Right lobe of liver (tissue), 6 donors: ENCODE results near the gene CEP76. TPM values are rescaled to one million over a fixed set of nuclear protein-coding genes. Genes with fewer than 3 reads are reported as not detected.

Source experiments
- ATAC-seq, 4 donors: fragments of 200-7000 bp; cut with Tn5 transposase; one replicate each; pipeline ENCODE4 v1.9.1; 2020; ENCODE audit warnings: mild to moderate bottlenecking in 4 of 4, moderate library complexity in 4 of 4
- DNase-seq, 3 donors: peaks; one replicate each; pipeline ENCODE4 v3.0.0-alpha.2; 2020
- H3K27ac ChIP-seq, 3 donors: fragments of 200-600 bp; one replicate each; pipeline ENCODE4 v1.8.0; 2022
- H3K27me3 ChIP-seq, 2 donors: fragments of 200-600 bp; one replicate each; pipeline ENCODE4 v1.8.0; 2022
- H3K36me3 ChIP-seq, 4 donors: fragments of 200-600 bp; sonication (generic) in 1 of 4; one replicate each; pipeline versions ENCODE4 v1.5.1 to v1.8.0; 2017 to 2022; ENCODE audit warnings: control low read depth in 1 of 4
- H3K4me1 ChIP-seq, 4 donors: fragments of 200-600 bp; sonication (generic) in 1 of 4; one replicate each; pipeline versions ENCODE4 v1.5.1 to v1.8.0; 2017 to 2022; ENCODE audit warnings: control low read depth in 1 of 4
- H3K4me3 ChIP-seq, 3 donors: fragments of 200-600 bp; one replicate each; pipeline ENCODE4 v1.8.0; 2022
- H3K9me3 ChIP-seq, 4 donors: fragments of 200-600 bp; sonication (generic) in 1 of 4; one replicate each; pipeline versions ENCODE4 v1.5.1 to v1.8.0; 2017 to 2022; ENCODE audit warnings: control low read depth in 1 of 4
- CTCF ChIP-seq, 4 donors: fragments of 200-600 bp in 3 of 4; fragments of 450-650 bp in 1 of 4; IDR thresholded peaks; one replicate each; pipeline versions ENCODE4 v1.5.1 to v1.8.0; 2016 to 2022; ENCODE audit warnings: antibody characterized with exemption in 4 of 4, mild to moderate bottlenecking in 2 of 4
- POLR2A ChIP-seq: fragments of 450-650 bp; IDR thresholded peaks from one replicate; pipeline ENCODE4 v1.6.1; 2017; ENCODE audit warnings: antibody characterized with exemption, mild to moderate bottlenecking
- WGBS: methylation state at CpG from one replicate; pipeline ENCODE4 v1.1.6; 2018; ENCODE audit warnings: low coverage, low lambda C conversion rate; ENCODE audit not compliant: insufficient coverage; ENCODE audit errors: missing lambda C conversion rate; 5-methylcytosine and 5-hydroxymethylcytosine counted together
- intact Hi-C, 2 donors: fragments of 100-400 bp; cut with DNase I; formaldehyde crosslinking; loops; one replicate each; pipeline versions ENCODE4 v1.11.2 to v1.14.1; 2022
- total RNA-seq, 6 experiments: library from RNA; depleted of rRNA in 2 of 6; stranded (reverse); fragments of >200 nt in 2 of 6; fragmentation: NEBNext Ultra II Directional in 3 of 6; extraction: Animal tissue kit (Norgen Biotek cat#: 25700) in 3 of 6; gene quantifications; one replicate each; pipeline versions ENCODE4 v1.1.0 to v1.2.4, GENCODE V29; 2016 to 2023
- donor health status: DM: no; HTN: yes; CAD: no.
- donor health status: DM: no; HTN: no; CAD: no.
- donor health status: DM: no; HTN: no; CAD: no.
- donor health status: DM: no; HTN: yes; CAD: no.
- donor health status: DM: no; HTN: yes; CAD: no.

CEP76 gene
- total RNA-seq, 6 experiments from 2014 or later = 2.1 to 5.6 (median 3.7) TPM

DNA sequence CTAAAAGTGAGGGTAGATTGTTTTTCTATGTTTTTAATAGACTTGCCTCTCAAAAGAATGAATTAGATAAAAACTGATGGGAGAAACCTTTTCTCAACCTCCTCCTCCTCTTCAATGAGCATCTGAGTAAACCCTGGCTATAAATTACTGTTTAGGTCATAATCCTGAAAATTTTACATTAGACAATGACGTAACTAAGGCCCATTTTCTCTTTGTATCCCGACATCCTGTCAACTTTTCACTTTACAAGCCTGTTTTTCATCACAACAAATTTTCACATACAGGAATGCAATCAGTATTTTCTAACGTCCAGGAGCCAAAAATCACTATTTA lies 46.0 kb downstream of the CEP76 start:
- Histone ChIP-seq H3K27me3 (peaks cover 0 to 11% of the 10 kb centered on the region in 2 donors), H3K36me3 (no peaks in the 10 kb centered on the region), H3K4me3 (peak overlapping the region; percentile 56 to 74 (median 60)), H3K27ac (peak overlapping the region; percentile 67 to 91 (median 83)), H3K4me1 (peaks cover 0 to 5% (median 0%) of the 10 kb centered on the region in 4 donors), H3K9me3 (no peaks in the 10 kb centered on the region)
- TF ChIP-seq CTCF (IDR thresholded peaks at IDR 0.05) (no peak), POLR2A (no peak)
- no peak for DNase-seq
- no peak for ATAC-seq
- intact Hi-C loops = no loop called here
- WGBS = 37% methylated on average over 3 of the region's 3 CpGs

DNA sequence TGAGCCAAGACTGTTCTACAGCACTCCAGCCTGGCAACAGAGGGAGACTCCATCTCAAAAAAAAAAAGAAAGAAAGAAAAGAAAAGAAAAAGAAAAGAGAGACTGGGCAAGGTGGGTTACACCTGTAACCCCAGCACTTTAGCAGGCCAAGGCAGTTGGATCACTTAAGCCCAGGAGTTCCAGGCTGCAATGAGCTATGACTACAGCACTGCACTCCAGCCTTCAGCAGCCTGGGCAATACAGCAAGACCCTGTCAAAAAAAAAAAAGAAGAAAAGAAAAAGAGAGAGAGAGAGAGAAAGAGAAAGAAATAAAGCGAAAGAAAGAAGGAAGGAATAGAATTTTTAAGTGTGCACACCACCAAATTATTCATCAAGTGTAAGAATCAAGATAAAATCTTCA lies 47.6 kb downstream of the CEP76 start:
- no peak overlapping the region for H3K27ac ChIP-seq
- no peaks in the 10 kb centered on the region for H3K9me3 ChIP-seq
- H3K4me1 ChIP-seq = peaks cover 0 to 5% (median 0%) of the 10 kb centered on the region in 4 donors
- H3K27me3 ChIP-seq = peaks cover 0 to 11% of the 10 kb centered on the region in 2 donors
- ATAC-seq = no peak
- WGBS = 100% methylated on average over 1 of the region's 1 CpG
- no peak overlapping the region for H3K4me3 ChIP-seq
- no peaks in the 10 kb centered on the region for H3K36me3 ChIP-seq
- TF ChIP-seq POLR2A = no peak
- TF ChIP-seq CTCF (IDR thresholded peaks at IDR 0.05) = no peak
- intact Hi-C loops = no loop called here
- DNase-seq = no peak

DNA sequence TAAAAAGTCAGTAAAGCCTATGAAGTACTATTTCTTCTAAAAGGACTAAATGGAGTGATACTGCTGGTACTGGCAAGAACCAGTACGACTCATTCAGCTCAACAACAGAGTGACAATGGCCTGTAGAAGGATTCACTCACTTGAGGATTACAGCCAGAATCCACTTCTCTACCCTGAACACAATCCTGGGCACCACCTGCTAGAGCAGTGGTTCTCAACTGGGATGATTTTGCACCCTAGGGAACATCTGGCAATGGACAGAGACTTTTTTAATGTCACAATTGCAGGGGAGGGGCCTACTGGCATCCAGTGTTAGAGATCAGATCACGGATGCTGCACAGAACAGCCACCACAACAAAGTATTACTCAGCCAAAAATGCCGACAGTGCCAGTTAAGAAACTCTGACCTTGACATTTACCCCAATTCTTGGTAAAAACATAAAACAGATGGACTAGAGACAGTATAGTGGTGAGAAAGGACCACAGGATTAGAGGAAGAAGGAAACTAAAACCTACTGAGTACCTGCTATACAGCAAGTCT lies 49.6 kb downstream of the CEP76 start:
- peaks cover 0 to 11% of the 10 kb centered on the region in 2 donors for H3K27me3 ChIP-seq
- intact Hi-C loops = no loop called here
- WGBS = 25% methylated on average over 3 of the region's 3 CpGs

GRCh38 chr18:12651651-12652050 lies 50.9 kb downstream of the CEP76 start:
- 60% methylated on average over 4 of the region's 4 CpGs for WGBS
- intact Hi-C loops = no loop called here
- TF ChIP-seq POLR2A (no peak), CTCF (IDR thresholded peaks at IDR 0.05) (no peak)

More for the DNA sequence above, 49.6 kb downstream of the CEP76 start:
- Histone ChIP-seq H3K4me3 (no peak overlapping the region), H3K27ac (no peak overlapping the region), H3K36me3 (no peaks in the 10 kb centered on the region), H3K9me3 (no peaks in the 10 kb centered on the region), H3K4me1 (peaks cover 0 to 5% (median 0%) of the 10 kb centered on the region in 4 donors)
- DNase-seq (no peak), ATAC-seq (peak in 3 of 4 donors; percentile 28 to 72 (median 51))
- TF ChIP-seq CTCF (IDR thresholded peaks at IDR 0.05) = no peak
- TF ChIP-seq POLR2A = no peak

More at GRCh38 chr18:12651651-12652050, 50.9 kb downstream of the CEP76 start:
- Histone ChIP-seq H3K9me3 (no peaks in the 10 kb centered on the region), H3K27me3 (peaks cover 0 to 10% of the 10 kb centered on the region in 2 donors), H3K4me3 (no peak overlapping the region), H3K27ac (no peak overlapping the region), H3K36me3 (no peaks in the 10 kb centered on the region), H3K4me1 (peaks cover 0 to 2% (median 0%) of the 10 kb centered on the region in 4 donors)
- no peak for DNase-seq
- ATAC-seq = no peak
